ENCODE measurements around the gene SPEM2. TPM values are rescaled to one million over a fixed set of nuclear protein-coding genes. Genes with fewer than 3 reads are reported as not detected.

SPEM2 gene
- total RNA-seq = not detected

DNA sequence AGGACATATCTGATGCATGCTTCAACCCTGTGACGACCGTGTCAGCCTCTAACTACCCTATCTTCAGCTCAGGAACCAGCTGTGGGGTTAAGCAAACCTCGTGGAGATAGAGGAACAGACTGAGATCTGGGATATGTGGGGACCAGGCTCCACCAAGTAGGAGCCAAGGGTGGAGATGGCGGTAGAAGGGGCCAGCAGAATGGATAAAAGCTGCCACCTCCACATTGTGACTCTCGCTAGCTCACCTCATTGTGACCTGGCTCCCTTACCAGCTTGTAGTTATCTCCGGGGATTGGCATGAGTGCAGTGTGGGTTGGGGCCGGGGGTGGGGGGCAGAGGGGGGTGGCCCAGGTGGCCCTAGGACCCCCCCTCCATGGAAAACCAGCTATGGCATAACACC lies at the start of gene SPEM2:
Gene SPEM2, plus strand, starts transcription at position 301 of the 400 bp plus-strand sequence. Its CDS starts 73 bp downstream, at position 374.
- DNase-seq (ENCODE audit: low spot score) = no peak

DNA sequence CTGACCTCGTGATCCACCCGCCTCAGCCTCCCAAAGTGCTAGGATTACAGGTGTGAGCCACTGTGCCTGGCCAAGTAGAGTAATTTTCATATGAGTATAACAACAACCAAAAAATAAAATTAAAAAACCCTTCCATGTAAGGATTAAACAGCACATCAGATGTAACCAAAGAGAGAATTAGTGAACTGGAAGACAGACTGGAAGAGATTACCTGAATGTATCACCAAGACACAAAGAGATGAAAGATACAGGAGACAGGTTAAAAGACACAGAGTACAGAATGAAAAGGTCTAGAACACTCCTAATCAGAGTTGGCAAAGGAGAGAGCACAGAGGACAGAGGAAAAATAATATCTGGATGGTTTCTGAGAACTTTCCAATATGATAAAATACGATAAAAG lies 46.3 kb upstream of the SPEM2 start:
- DNase-seq (ENCODE audit: low spot score) = no peak

- DNase-seq (ENCODE audit: low spot score) = peak; percentile 66
Measured at GRCh38 chr17:7380321-7380720, 45.1 kb upstream of the SPEM2 start.

DNA sequence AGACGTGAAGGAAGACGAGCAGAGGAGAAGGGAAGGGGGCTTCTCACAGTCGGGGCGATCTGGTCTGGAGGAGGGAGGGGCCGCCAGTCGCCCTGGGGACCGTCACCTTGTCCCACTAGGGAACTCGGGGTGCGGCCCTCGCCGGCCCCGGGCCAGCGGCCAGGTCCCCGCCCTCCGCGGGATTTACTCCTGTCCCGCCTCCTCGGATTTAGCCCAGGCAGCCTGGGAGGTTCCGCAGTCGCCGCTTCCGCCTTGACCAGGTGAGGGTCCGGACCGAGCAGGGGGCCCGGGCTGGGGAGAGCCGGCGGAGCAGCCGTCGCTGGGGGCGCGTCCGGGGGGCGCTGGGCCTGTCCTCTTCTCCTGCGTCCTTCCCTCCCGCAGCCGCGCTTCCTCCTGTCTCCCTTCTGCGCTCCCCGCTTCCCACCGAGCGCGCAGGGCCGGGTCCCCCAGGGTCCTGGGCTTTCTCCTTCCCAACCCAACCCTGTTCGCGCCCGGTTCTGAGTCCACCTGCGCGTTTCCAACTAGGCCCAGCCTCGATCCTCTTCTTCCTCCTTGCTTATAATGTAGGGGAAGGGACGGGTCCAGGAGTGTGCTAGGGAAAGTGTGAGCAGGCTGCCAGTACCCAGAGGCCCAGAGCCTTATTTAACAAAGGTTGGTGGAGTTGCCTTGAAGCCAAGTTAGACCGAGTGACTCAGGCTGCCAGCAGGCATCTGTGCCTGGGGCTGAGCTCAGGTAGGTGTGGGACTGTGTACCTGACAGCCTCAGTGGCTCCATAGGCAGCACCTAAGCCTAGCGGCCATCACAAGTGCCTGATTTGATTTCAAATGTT lies 44.3 kb upstream of the SPEM2 start, which contains the start of gene TNK1:
Gene TNK1, plus strand, starts transcription at position 235 of the 829 bp plus-strand sequence. CDS start 1,838 bp downstream, outside the sequence.
- DNase-seq (ENCODE audit: low spot score) = peak; percentile 80

DNA sequence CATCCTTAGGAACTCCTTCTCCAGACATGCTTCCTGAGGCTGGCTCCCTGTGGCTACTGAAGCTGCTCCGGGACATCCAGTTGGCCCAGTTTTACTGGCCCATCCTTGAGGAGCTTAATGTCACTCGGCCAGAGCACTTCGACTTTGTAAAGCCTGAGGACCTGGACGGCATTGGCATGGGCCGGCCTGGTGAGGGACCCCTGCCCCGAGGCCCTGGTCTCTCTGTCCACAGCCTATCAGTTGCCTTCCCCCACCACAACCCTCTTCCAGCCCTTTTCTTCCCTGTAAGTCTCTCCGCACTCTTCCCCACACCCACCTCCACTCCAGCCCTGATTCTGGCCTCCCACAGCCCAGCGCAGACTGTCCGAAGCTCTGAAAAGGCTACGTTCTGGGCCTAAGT lies 42.5 kb upstream of the SPEM2 start:
- DNase-seq (ENCODE audit: low spot score) = no peak

GRCh38 chr17:7383371-7383741 lies 42.1 kb upstream of the SPEM2 start:
- no peak for DNase-seq (ENCODE audit: low spot score)

DNA sequence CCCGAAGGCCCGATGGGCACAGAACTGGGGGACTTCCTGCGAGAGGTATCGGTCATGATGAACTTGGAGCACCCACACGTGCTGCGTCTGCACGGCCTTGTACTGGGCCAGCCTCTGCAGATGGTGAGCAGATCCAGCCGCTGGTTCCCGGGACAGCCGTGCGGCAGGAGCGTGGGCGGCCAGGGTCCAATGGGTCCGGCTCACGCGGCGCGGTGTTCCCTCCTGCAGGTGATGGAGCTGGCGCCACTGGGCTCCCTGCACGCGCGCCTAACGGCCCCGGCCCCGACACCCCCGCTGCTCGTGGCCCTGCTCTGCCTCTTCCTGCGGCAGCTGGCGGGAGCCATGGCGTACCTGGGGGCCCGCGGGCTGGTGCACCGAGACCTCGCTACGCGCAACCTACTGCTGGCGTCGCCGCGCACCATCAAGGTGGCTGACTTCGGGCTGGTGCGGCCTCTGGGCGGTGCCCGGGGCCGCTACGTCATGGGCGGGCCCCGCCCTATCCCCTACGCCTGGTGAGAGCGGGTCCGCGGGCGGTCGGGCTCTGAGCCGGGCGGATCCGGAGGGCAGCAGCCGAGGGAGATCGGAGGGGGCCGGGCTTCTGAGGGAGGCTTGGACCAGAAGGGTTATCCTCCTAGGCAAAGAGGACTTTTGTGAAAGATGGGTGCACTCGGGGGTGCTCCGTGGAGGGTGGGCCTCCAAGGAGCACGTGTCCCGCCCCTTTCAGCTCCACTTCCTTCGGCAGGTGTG lies 41.5 kb upstream of the SPEM2 start:
- DNase-seq (ENCODE audit: low spot score) = no peak

- no peak for DNase-seq (ENCODE audit: low spot score)
Measured at GRCh38 chr17:7384489-7385081, 40.8 kb upstream of the SPEM2 start.

- no peak for DNase-seq (ENCODE audit: low spot score)
Measured at GRCh38 chr17:7388856-7389255, 36.6 kb upstream of the SPEM2 start.

- DNase-seq (ENCODE audit: low spot score) = no peak
Measured at GRCh38 chr17:7389924-7390910, 35.2 kb upstream of the SPEM2 start.

DNA sequence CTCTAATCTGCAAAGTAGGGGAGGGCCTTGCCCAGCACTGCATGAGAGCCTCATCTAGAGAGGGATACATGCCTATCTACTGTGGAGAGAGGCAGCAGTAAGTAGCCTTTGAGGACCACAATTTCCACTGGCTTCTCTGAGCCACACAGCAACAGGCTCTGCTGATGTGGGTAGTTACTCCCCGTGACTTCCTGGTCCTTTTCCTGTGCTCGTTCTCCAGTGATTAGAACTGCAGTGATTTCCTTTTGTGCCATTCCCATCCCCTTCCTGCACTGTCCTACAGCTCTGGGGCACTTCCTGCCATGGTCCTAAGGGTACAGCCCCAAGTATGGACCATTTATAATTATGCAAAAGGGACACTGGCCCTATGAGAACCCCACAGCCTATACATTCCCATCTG lies 34.1 kb upstream of the SPEM2 start:
- no peak for DNase-seq (ENCODE audit: low spot score)

DNA sequence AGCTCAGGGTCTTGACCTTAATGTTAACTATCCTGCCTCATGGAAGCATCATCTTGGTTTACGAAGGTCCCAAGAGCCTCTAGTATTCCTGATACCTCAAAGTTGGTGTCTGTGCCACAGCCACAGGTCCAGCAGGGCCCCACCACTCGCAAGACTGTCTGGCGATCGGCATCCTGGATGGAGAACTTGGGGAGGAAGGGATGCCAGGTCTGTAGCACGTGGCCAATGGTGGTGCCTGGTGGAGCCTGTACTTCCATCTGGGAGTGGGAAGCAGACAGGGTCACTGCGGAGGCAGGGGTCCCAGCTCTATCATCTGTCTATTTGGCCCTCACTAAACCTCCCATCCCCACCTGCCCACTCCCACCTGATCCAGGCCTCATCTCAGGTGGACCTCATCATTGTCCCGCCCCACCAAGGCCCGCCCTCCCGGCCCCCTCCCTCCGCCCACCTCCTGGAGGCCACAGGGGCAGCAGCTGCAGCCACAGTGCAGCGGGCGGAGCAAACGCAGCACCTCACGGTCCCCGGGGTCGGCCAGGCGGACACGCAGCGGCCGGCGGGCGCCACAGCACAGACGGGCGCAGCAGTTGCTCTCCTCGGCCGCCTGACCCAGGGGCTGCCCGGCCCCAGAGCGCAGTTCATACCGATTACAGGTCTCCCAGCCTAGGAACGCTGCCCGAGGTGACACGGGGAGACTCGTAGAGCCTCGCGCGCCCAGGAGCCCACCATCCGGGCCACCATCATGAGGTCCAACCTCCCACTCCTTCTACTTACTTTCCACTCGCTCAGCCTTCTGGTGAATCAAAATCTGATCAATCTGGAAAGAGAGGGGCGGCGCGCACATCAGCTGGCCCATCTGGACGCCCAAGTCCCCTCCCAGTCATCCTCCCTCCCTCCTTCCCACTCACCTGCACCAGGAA lies 32.5 kb upstream of the SPEM2 start:
- no peak for DNase-seq (ENCODE audit: low spot score)

- no peak for DNase-seq (ENCODE audit: low spot score)
Measured at GRCh38 chr17:7393613-7394451, 31.6 kb upstream of the SPEM2 start.

DNA sequence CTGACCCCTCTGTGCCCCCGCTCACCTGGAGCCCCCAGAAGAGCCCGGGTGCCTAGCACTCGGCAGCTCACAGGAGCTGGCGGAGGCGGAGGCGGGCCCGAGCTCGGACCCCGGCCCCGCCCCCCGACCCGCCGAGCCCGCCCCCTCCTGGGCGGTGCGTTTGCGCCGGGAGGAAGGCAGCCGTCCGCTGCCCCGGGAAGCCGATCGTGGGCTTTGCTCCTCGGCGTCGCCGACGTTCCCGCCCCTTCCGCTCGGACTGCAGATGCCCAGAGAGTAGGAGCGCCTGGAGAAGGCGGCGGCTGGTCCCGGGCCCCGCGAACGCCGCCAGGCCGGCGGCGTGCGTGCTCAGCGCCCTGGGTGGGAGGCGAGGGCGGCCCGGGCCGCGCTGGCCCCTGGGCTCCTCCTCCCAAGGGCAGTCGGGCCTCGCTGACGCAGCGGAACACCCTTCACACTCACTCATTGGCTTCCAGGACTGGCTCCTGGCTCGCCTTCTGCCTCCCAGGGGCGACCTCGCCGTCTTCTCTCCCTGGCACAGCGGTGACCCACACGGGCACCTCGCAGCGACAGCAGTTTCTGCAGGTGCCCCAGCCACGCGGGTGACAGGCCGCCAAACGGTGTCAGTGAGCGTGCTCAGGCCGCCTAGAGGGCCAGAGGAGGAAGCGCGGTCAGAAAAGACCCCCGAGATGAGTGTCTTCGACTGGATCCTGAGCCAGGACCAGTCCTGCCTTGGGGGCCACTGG lies 30.8 kb upstream of the SPEM2 start, which contains the start of gene PLSCR3:
Gene PLSCR3, minus strand, starts transcription at position 74 of the 740 bp plus-strand sequence. CDS start 415 bp downstream, outside the sequence.
- peak; percentile 90 for DNase-seq (ENCODE audit: low spot score)

DNA sequence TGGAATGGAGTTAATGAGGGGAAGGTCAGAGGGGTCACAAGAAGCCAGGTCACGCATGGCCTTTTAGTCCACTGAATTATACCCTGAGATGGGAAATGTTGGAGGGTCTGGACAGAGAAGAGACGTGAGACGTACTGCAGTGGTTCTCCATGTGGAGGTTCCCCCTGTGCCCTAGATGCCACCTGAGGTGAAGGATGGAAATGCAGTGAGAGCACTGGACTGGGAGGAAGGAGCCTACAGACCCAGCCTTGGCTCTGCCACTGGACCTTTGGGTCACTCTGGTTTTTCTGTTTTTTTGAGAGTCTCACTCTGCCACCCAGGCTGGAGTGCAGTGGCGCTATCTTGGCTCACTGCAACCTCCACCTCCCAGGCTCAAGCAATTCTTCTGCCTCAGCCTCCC lies 29.3 kb upstream of the SPEM2 start:
- no peak for DNase-seq (ENCODE audit: low spot score)

GRCh38 chr17:7398612-7399011 lies 26.8 kb upstream of the SPEM2 start:
- no peak for DNase-seq (ENCODE audit: low spot score)

GRCh38 chr17:7403043-7403726 lies 22.2 kb upstream of the SPEM2 start:
- DNase-seq (ENCODE audit: low spot score) = no peak

DNA sequence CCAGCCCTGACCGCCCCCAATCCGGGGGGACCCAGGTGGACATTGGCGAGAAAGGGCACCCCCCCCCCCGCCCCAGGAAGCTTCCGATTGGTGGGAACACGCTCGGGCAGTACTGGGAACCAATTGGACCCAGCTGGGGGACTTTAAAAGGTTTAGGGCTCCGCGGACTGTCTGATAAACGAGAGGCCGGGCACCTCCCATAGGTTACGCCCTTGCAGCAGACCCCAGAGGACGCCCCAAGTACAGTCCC lies 21.8 kb upstream of the SPEM2 start:
- peak; percentile 65 for DNase-seq (ENCODE audit: low spot score)
